Gastroesophageal sphincter (tissue), 4 donors: ENCODE results near the gene CPNE4. TPM values are rescaled to one million over a fixed set of nuclear protein-coding genes. Genes with fewer than 3 reads are reported as not detected.

Experiments used
- ATAC-seq: fragments of 150-250 bp; one replicate; pipeline ENCODE4 v1.9.1; 2016; ENCODE audit warnings: mild to moderate bottlenecking, moderate library complexity
- H3K27ac ChIP-seq, 4 donors: fragments of 200-600 bp; sonication (generic) in 3 of 4; 1 replicate in 3 of 4; 2 replicates in 1 of 4; pipeline ENCODE4 v1.5.1; 2016 to 2019
- H3K27me3 ChIP-seq: fragments of 200-600 bp; sonication (generic); one replicate; pipeline ENCODE4 v1.5.1; 2019
- H3K36me3 ChIP-seq, 2 donors: fragments of 200-600 bp; sonication (generic); one replicate each; pipeline ENCODE4 v1.5.1; 2019; ENCODE audit warnings: control low read depth in 1 of 2
- H3K4me1 ChIP-seq, 3 donors: fragments of 200-600 bp; sonication (generic); 1 replicate in 2 of 3; 2 replicates in 1 of 3; pipeline ENCODE4 v1.5.1; 2016 to 2019; ENCODE audit warnings: control low read depth in 2 of 3
- H3K4me3 ChIP-seq, 2 donors: fragments of 200-600 bp; sonication (generic); one replicate each; pipeline ENCODE4 v1.5.1; 2019; ENCODE audit warnings: mild to moderate bottlenecking in 1 of 2, moderate library complexity in 1 of 2
- H3K9me3 ChIP-seq, 3 donors: fragments of 200-600 bp; sonication (generic); one replicate each; pipeline ENCODE4 v1.5.1; 2017 to 2019; ENCODE audit warnings: control low read depth in 2 of 3
- EP300 ChIP-seq: sonication (generic); formaldehyde crosslinking; IDR thresholded peaks from one replicate; pipeline ENCODE4 v1.6.1; 2017; ENCODE audit warnings: antibody characterized with exemption, mild to moderate bottlenecking
- POLR2A ChIP-seq, 2 donors: fragments of 450-650 bp; IDR thresholded peaks; one replicate each; pipeline ENCODE4 v1.6.1; 2017; ENCODE audit warnings: antibody characterized with exemption in 2 of 2, mild to moderate bottlenecking in 2 of 2, moderate library complexity in 1 of 2
- POLR2AphosphoS5 ChIP-seq: sonication (generic); formaldehyde crosslinking; IDR thresholded peaks from one replicate; pipeline ENCODE4 v1.6.1; 2017; ENCODE audit warnings: antibody characterized with exemption
- WGBS, 2 donors: methylation state at CpG; one replicate each; pipeline ENCODE4 v1.1.5; 2018; ENCODE audit warnings: low coverage in 1 of 2; 5-methylcytosine and 5-hydroxymethylcytosine counted together
- total RNA-seq, 4 donors: library from RNA; depleted of rRNA; stranded (reverse); fragments of >200 nt; gene quantifications; one replicate each; pipeline ENCODE4 v1.1.0, GENCODE V29; 2016
- TF ChIP-seq, protein P1 (sequence below), 4 experiments: fragments of 200-600 bp in 2 of 4; fragments of 450-650 bp in 2 of 4; sonication (generic) in 1 of 4; IDR thresholded peaks; one replicate each; pipeline ENCODE4 v1.5.1; 2017 to 2019; ENCODE audit warnings: antibody characterized with exemption in 4 of 4, mild to moderate bottlenecking in 2 of 4, moderate library complexity in 2 of 4

Gene CPNE4
- total RNA-seq, 4 donors from 2014 or later: not detected

GRCh38 chr3:132073771-132074170 lies 39.0 kb upstream of the CPNE4 start:
- no peaks in the 10 kb centered on the region for H3K4me1 ChIP-seq
- TF ChIP-seq POLR2AphosphoS5 (no peak), EP300 (no peak), POLR2A (IDR thresholded peaks at IDR 0.05) (no peak)
- TF ChIP-seq, protein P1, sequence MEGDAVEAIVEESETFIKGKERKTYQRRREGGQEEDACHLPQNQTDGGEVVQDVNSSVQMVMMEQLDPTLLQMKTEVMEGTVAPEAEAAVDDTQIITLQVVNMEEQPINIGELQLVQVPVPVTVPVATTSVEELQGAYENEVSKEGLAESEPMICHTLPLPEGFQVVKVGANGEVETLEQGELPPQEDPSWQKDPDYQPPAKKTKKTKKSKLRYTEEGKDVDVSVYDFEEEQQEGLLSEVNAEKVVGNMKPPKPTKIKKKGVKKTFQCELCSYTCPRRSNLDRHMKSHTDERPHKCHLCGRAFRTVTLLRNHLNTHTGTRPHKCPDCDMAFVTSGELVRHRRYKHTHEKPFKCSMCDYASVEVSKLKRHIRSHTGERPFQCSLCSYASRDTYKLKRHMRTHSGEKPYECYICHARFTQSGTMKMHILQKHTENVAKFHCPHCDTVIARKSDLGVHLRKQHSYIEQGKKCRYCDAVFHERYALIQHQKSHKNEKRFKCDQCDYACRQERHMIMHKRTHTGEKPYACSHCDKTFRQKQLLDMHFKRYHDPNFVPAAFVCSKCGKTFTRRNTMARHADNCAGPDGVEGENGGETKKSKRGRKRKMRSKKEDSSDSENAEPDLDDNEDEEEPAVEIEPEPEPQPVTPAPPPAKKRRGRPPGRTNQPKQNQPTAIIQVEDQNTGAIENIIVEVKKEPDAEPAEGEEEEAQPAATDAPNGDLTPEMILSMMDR (IDR thresholded peaks at IDR 0.05): no peak
- H3K9me3 ChIP-seq: no peaks in the 10 kb centered on the region
- no peaks in the 10 kb centered on the region for H3K36me3 ChIP-seq
- H3K27ac ChIP-seq: no peak overlapping the region
- no peaks in the 10 kb centered on the region for H3K27me3 ChIP-seq
- ATAC-seq: no peak
- H3K4me3 ChIP-seq: no peak overlapping the region

DNA sequence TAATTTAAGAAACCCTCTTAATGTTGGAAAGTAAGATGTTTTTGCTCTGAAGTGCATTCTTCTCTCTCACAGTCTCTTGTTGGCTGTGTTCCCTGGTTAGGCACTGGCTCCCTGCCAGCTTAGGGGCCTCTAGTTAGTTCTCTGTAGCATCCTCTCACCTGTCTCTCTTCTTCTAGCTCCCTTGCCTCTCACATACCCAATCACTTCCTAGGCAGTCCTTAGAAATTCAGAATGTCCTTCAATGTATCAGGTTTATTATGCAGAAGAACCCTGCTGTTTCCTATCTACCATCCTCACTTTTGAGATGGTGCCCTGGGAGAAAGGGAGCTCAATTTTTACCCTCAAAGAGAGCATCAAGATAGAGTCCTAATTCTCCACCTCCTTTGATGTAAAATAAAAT lies 36.2 kb upstream of the CPNE4 start:
- no peaks in the 10 kb centered on the region for H3K36me3 ChIP-seq
- no peak for ATAC-seq

GRCh38 chr3:132064114-132064513 lies 29.3 kb upstream of the CPNE4 start:
- TF ChIP-seq POLR2AphosphoS5: no peak
- TF ChIP-seq POLR2A (IDR thresholded peaks at IDR 0.05): no peak
- TF ChIP-seq, protein P1 (IDR thresholded peaks at IDR 0.05): no peak
- no peak for TF ChIP-seq EP300
- 13 to 14% methylated on average over 3 of the region's 4 CpGs for WGBS, 2 donors
- H3K27ac ChIP-seq: no peak overlapping the region
- ATAC-seq: no peak
- no peaks in the 10 kb centered on the region for H3K9me3 ChIP-seq
- H3K27me3 ChIP-seq: peaks cover 8% of the 10 kb centered on the region
- no peak overlapping the region for H3K4me3 ChIP-seq
- H3K36me3 ChIP-seq: no peaks in the 10 kb centered on the region
- no peaks in the 10 kb centered on the region for H3K4me1 ChIP-seq

More for the DNA sequence above, 36.2 kb upstream of the CPNE4 start:
- Histone ChIP-seq H3K4me1 (no peaks in the 10 kb centered on the region), H3K9me3 (no peaks in the 10 kb centered on the region), H3K27me3 (no peaks in the 10 kb centered on the region), H3K27ac (no peak overlapping the region), H3K4me3 (no peak overlapping the region)
- TF ChIP-seq POLR2AphosphoS5: no peak
- TF ChIP-seq EP300: no peak
- no peak for TF ChIP-seq POLR2A (IDR thresholded peaks at IDR 0.05)
- TF ChIP-seq, protein P1 (IDR thresholded peaks at IDR 0.05): no peak

- H3K9me3 ChIP-seq: no peaks in the 10 kb centered on the region
- peaks cover 8% of the 10 kb centered on the region for H3K27me3 ChIP-seq
- no peaks in the 10 kb centered on the region for H3K4me1 ChIP-seq
- 75 to 100% methylated on average over 2 to 4 of the region's 4 CpGs for WGBS, 2 donors
- TF ChIP-seq POLR2A (IDR thresholded peaks at IDR 0.05): no peak
- TF ChIP-seq EP300: no peak
- TF ChIP-seq, protein P1 (IDR thresholded peaks at IDR 0.05): no peak
- TF ChIP-seq POLR2AphosphoS5: no peak
- ATAC-seq: no peak
- no peaks in the 10 kb centered on the region for H3K36me3 ChIP-seq
- no peak overlapping the region for H3K4me3 ChIP-seq
- H3K27ac ChIP-seq: no peak overlapping the region
Observed at GRCh38 chr3:132062535-132062934, 27.7 kb upstream of the CPNE4 start.

DNA sequence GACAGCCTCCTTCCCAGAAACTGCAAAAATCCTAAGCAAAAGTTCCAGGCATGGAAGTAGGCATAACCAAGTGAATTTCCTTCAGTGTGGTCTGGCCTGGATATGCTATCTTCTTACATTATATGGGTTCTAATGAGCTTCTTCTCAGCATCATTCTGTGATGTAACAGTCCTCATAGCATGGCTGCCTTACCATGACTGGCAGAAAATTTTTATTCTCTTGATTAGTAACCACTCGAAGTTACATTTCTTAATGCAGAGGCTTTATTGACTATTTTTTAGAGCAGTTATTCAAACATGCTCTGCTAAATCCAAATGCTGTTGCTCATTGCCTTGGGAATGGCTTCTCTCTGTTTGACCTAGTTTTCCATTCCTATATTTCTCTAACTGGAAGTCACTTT lies 21.1 kb upstream of the CPNE4 start:
- 75 to 77% methylated on average over 1 of the region's 1 CpG for WGBS, 2 donors
- no peak for ATAC-seq
- Histone ChIP-seq H3K27ac (no peak overlapping the region), H3K27me3 (no peaks in the 10 kb centered on the region), H3K4me1 (no peaks in the 10 kb centered on the region), H3K4me3 (no peak overlapping the region), H3K36me3 (no peaks in the 10 kb centered on the region), H3K9me3 (no peaks in the 10 kb centered on the region)
- no peak for TF ChIP-seq POLR2AphosphoS5
- no peak for TF ChIP-seq POLR2A (IDR thresholded peaks at IDR 0.05)
- no peak for TF ChIP-seq EP300
- TF ChIP-seq, protein P1 (IDR thresholded peaks at IDR 0.05): no peak
